Effector memory CD8-positive, alpha-beta T cell (primary cell): Measurements from ENCODE around the gene TNFRSF19.

Experiments
- ATAC-seq: fragments of 150-1000 bp; cut with Tn5 transposase; replicated peaks from 2 replicates; pipeline ENCODE4 v1.10.0; 2021; ENCODE audit warnings: mild to moderate bottlenecking, moderate library complexity
- DNase-seq, 3 experiments: peaks; one replicate each; pipeline ENCODE4 v3.0.0; 2021
- H3K27ac Mint-ChIP-seq, 2 donors: one replicate each; pipeline ENCODE4 v1.8.0; 2022; ENCODE audit warnings: mild to moderate bottlenecking in 2 of 2, mixed read lengths in 2 of 2, moderate library complexity in 2 of 2
- H3K27me3 Mint-ChIP-seq, 2 donors: one replicate each; pipeline ENCODE4 v1.8.0; 2022; ENCODE audit warnings: mixed read lengths in 2 of 2
- H3K36me3 Mint-ChIP-seq: one replicate; pipeline ENCODE4 v1.8.0; 2022; ENCODE audit warnings: mild to moderate bottlenecking, moderate library complexity, mixed read lengths; ENCODE audit not compliant: insufficient read depth
- H3K4me1 Mint-ChIP-seq, 2 donors: one replicate each; pipeline ENCODE4 v1.8.0; 2022; ENCODE audit warnings: low read depth in 2 of 2, mixed read lengths in 2 of 2
- H3K4me3 Mint-ChIP-seq, 2 donors: one replicate each; pipeline ENCODE4 v1.8.0; 2022; ENCODE audit warnings: mild to moderate bottlenecking in 2 of 2, mixed read lengths in 2 of 2, moderate library complexity in 2 of 2
- H3K9me3 Mint-ChIP-seq, 2 donors: one replicate each; pipeline ENCODE4 v1.8.0; 2022; ENCODE audit warnings: mixed read lengths in 2 of 2

Gene TNFRSF19

GRCh38 chr13:23599083-23599925 is 29.1 kb downstream of the TNFRSF19 start:
- Mint-ChIP-seq H3K4me1 (no peaks in the 10 kb centered on the region), H3K27me3 (peaks cover 56 to 80% of the 10 kb centered on the region in 2 donors), H3K4me3 (no peak overlapping the region), H3K36me3 (no peaks in the 10 kb centered on the region), H3K27ac (no peak overlapping the region), H3K9me3 (peaks cover 0 to 2% of the 10 kb centered on the region in 2 donors)
- DNase-seq (no peak), ATAC-seq (no peak)

GRCh38 chr13:23600100-23600499 is 29.9 kb downstream of the TNFRSF19 start:
- no peak for ATAC-seq
- H3K27me3 Mint-ChIP-seq = peaks cover 55 to 78% of the 10 kb centered on the region in 2 donors
- H3K9me3 Mint-ChIP-seq = peaks cover 0 to 2% of the 10 kb centered on the region in 2 donors
- H3K4me1 Mint-ChIP-seq = no peaks in the 10 kb centered on the region
- DNase-seq = no peak
- H3K36me3 Mint-ChIP-seq = no peaks in the 10 kb centered on the region
- no peak overlapping the region for H3K4me3 Mint-ChIP-seq
- H3K27ac Mint-ChIP-seq = no peak overlapping the region

- Mint-ChIP-seq H3K27ac (no peak overlapping the region), H3K9me3 (peaks cover 0 to 2% of the 10 kb centered on the region in 2 donors), H3K27me3 (peaks cover 51 to 74% of the 10 kb centered on the region in 2 donors), H3K4me3 (no peak overlapping the region), H3K36me3 (no peaks in the 10 kb centered on the region), H3K4me1 (no peaks in the 10 kb centered on the region)
- ATAC-seq (no peak), DNase-seq (no peak)
Observed at GRCh38 chr13:23600534-23600933, 30.3 kb downstream of the TNFRSF19 start.

GRCh38 chr13:23605831-23606230 is 35.6 kb downstream of the TNFRSF19 start:
- ATAC-seq = no peak
- H3K36me3 Mint-ChIP-seq = no peaks in the 10 kb centered on the region
- DNase-seq = no peak
- H3K27me3 Mint-ChIP-seq = peaks cover 30 to 51% of the 10 kb centered on the region in 2 donors
- peaks cover 0 to 2% of the 10 kb centered on the region in 2 donors for H3K4me1 Mint-ChIP-seq
- no peaks in the 10 kb centered on the region for H3K9me3 Mint-ChIP-seq
- H3K4me3 Mint-ChIP-seq = no peak overlapping the region
- no peak overlapping the region for H3K27ac Mint-ChIP-seq

GRCh38 chr13:23608138-23608537 is 37.9 kb downstream of the TNFRSF19 start:
- Mint-ChIP-seq H3K36me3 (no peaks in the 10 kb centered on the region), H3K9me3 (no peaks in the 10 kb centered on the region), H3K4me1 (peaks cover 0 to 2% of the 10 kb centered on the region in 2 donors), H3K27ac (no peak overlapping the region), H3K4me3 (no peak overlapping the region), H3K27me3 (peaks cover 27 to 53% of the 10 kb centered on the region in 2 donors)
- ATAC-seq (no peak), DNase-seq (no peak)

GRCh38 chr13:23608701-23609413 is 38.6 kb downstream of the TNFRSF19 start:
- ATAC-seq (no peak), DNase-seq (no peak)
- Mint-ChIP-seq H3K27me3 (peaks cover 26 to 54% of the 10 kb centered on the region in 2 donors), H3K27ac (no peak overlapping the region), H3K4me3 (no peak overlapping the region), H3K36me3 (peaks cover 3% of the 10 kb centered on the region), H3K9me3 (no peaks in the 10 kb centered on the region), H3K4me1 (peaks cover 0 to 2% of the 10 kb centered on the region in 2 donors)

GRCh38 chr13:23609414-23609760 is 39.2 kb downstream of the TNFRSF19 start:
- Mint-ChIP-seq H3K4me3 (peak overlapping the region in 1 of 2 donors; percentile 5), H3K27ac (no peak overlapping the region), H3K36me3 (peaks cover 3% of the 10 kb centered on the region), H3K27me3 (peaks cover 28 to 54% of the 10 kb centered on the region in 2 donors), H3K4me1 (peaks cover 0 to 2% of the 10 kb centered on the region in 2 donors), H3K9me3 (no peaks in the 10 kb centered on the region)
- DNase-seq (no peak), ATAC-seq (no peak)

- Mint-ChIP-seq H3K36me3 (peaks cover 3% of the 10 kb centered on the region), H3K4me1 (peaks cover 0 to 2% of the 10 kb centered on the region in 2 donors), H3K27ac (no peak overlapping the region), H3K4me3 (peak overlapping the region in 1 of 2 donors; percentile 5), H3K9me3 (no peaks in the 10 kb centered on the region), H3K27me3 (peaks cover 28 to 50% of the 10 kb centered on the region in 2 donors)
- no peak for ATAC-seq
- DNase-seq = no peak
Observed at GRCh38 chr13:23609874-23610576, 39.8 kb downstream of the TNFRSF19 start.

- DNase-seq = no peak
- no peak for ATAC-seq
- Mint-ChIP-seq H3K4me3 (no peak overlapping the region), H3K9me3 (no peaks in the 10 kb centered on the region), H3K27me3 (peaks cover 28 to 50% of the 10 kb centered on the region in 2 donors), H3K36me3 (peaks cover 3% of the 10 kb centered on the region), H3K27ac (no peak overlapping the region), H3K4me1 (peaks cover 0 to 2% of the 10 kb centered on the region in 2 donors)
Observed at GRCh38 chr13:23610966-23611491, 40.8 kb downstream of the TNFRSF19 start.

- Mint-ChIP-seq H3K36me3 (peaks cover 3% of the 10 kb centered on the region), H3K27ac (no peak overlapping the region), H3K27me3 (peaks cover 34 to 58% of the 10 kb centered on the region in 2 donors), H3K4me1 (peaks cover 0 to 2% of the 10 kb centered on the region in 2 donors), H3K9me3 (no peaks in the 10 kb centered on the region), H3K4me3 (no peak overlapping the region)
- ATAC-seq = no peak
- DNase-seq = no peak
Observed at GRCh38 chr13:23612182-23612581, 42.0 kb downstream of the TNFRSF19 start.

GRCh38 chr13:23612731-23613130 is 42.5 kb downstream of the TNFRSF19 start:
- peaks cover 0 to 2% of the 10 kb centered on the region in 2 donors for H3K4me1 Mint-ChIP-seq
- no peak overlapping the region for H3K27ac Mint-ChIP-seq
- H3K9me3 Mint-ChIP-seq = no peaks in the 10 kb centered on the region
- no peak overlapping the region for H3K4me3 Mint-ChIP-seq
- H3K36me3 Mint-ChIP-seq = peaks cover 3% of the 10 kb centered on the region
- peaks cover 39 to 63% of the 10 kb centered on the region in 2 donors for H3K27me3 Mint-ChIP-seq
- no peak for ATAC-seq
- DNase-seq = no peak

GRCh38 chr13:23613596-23613995 is 43.4 kb downstream of the TNFRSF19 start:
- H3K9me3 Mint-ChIP-seq = no peaks in the 10 kb centered on the region
- ATAC-seq (no peak), DNase-seq (no peak)
- peaks cover 3% of the 10 kb centered on the region for H3K36me3 Mint-ChIP-seq
- peaks cover 36 to 54% of the 10 kb centered on the region in 2 donors for H3K27me3 Mint-ChIP-seq
- no peak overlapping the region for H3K27ac Mint-ChIP-seq
- peaks cover 0 to 2% of the 10 kb centered on the region in 2 donors for H3K4me1 Mint-ChIP-seq
- no peak overlapping the region for H3K4me3 Mint-ChIP-seq

- ATAC-seq (no peak), DNase-seq (no peak)
- Mint-ChIP-seq H3K4me1 (no peaks in the 10 kb centered on the region), H3K4me3 (no peak overlapping the region), H3K36me3 (peaks cover 3% of the 10 kb centered on the region), H3K27me3 (peaks cover 38 to 47% of the 10 kb centered on the region in 2 donors), H3K9me3 (no peaks in the 10 kb centered on the region), H3K27ac (no peak overlapping the region)
Observed at GRCh38 chr13:23615395-23616081, 45.3 kb downstream of the TNFRSF19 start.
